NCI-H524 (cell line): ENCODE data around the gene KATNAL1.

Experiments used
- DNase-seq, 2 experiments: peaks; one replicate each; lab custom pipeline; 2025; lab: John Stamatoyannopoulos, UW

Gene KATNAL1

GRCh38 chr13:30163441-30163840 lies 143.9 kb downstream of the KATNAL1 start:
- DNase-seq = no peak

- no peak for DNase-seq
Observed at GRCh38 chr13:30159446-30159839, 147.9 kb downstream of the KATNAL1 start.

- peak in 1 of 2 experiments; percentile 31 for DNase-seq
Observed at GRCh38 chr13:30158774-30159445, 148.4 kb downstream of the KATNAL1 start.

- no peak for DNase-seq
Observed at GRCh38 chr13:30157616-30157993, 149.7 kb downstream of the KATNAL1 start.

GRCh38 chr13:30156826-30157615 lies 150.3 kb downstream of the KATNAL1 start:
- no peak for DNase-seq

- DNase-seq = no peak
Observed at GRCh38 chr13:30156270-30156669, 151.1 kb downstream of the KATNAL1 start.

- DNase-seq = no peak
Observed at GRCh38 chr13:30154931-30155330, 152.4 kb downstream of the KATNAL1 start.

GRCh38 chr13:30154531-30154930 lies 152.8 kb downstream of the KATNAL1 start:
- DNase-seq = no peak

- DNase-seq = no peak
Observed at GRCh38 chr13:30153545-30154426, 153.6 kb downstream of the KATNAL1 start.
